ENCODE results near the gene MCU. TPM values are rescaled to one million over a fixed set of nuclear protein-coding genes. Genes with fewer than 3 reads are reported as not detected.

Gene MCU
- polyA plus RNA-seq, 1 of the 3 experiments (the other 2 are of a cell fraction) = 20.6 TPM

DNA sequence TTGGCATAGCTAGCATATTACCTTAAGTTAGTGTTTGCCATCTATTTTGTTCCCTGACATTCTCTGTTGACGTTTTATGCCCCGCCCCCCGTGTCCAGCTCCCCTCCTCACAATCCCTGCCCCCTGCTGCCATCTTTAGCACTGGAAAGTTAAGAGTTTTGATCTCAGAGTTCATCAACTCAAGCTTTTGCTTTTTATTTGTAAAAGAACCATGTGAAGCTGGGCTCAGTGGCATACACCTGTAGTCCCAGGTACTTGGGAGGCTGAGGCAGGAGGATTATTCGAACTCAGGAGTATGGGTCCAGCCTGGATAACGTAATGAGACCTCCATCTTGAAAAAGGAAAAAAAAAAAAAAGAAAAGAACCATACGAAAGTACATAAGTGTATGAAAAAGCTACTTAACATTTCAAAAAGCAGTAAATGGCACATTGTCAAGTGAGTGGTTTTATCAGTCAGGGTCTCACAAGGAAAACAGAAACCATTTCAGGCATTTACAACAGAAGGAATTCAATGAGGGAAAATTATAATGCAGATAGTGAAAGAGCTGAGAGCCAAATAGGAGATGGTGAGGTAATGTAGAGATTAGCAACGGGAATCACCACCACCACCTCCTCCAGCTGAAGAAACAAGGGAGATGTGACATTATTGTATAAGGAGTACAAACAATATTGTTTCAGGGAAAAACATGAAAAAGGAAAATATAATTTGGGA, 64.9 kb downstream of the MCU start:
- ChIA-PET POLR2A (interaction anchor here (0.6 kb wide), 1 partner anchor 736 kb away, joined by 3 read pairs; no protein-coding TSS in a partner anchor), CTCF (interaction anchor here (1.2 kb wide), 1 partner anchor 12 kb away, joined by 5 read pairs; no protein-coding TSS in a partner anchor)
- TF ChIP-seq TEAD4 (IDR thresholded peaks at IDR 0.05; ENCODE audit: borderline replicate concordance, insufficient read depth) = no peak
- TF ChIP-seq FOSL2 (IDR thresholded peaks at IDR 0.05; ENCODE audit: borderline replicate concordance, low read depth) = no peak
- TF ChIP-seq GABPA (IDR thresholded peaks at IDR 0.05; ENCODE audit: low read depth) = no peak
- TF ChIP-seq, protein P1, sequence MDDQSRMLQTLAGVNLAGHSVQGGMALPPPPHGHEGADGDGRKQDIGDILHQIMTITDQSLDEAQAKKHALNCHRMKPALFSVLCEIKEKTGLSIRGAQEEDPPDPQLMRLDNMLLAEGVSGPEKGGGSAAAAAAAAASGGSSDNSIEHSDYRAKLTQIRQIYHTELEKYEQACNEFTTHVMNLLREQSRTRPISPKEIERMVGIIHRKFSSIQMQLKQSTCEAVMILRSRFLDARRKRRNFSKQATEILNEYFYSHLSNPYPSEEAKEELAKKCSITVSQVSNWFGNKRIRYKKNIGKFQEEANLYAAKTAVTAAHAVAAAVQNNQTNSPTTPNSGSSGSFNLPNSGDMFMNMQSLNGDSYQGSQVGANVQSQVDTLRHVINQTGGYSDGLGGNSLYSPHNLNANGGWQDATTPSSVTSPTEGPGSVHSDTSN (IDR thresholded peaks at IDR 0.05) = no peak
- TF ChIP-seq RAD21 (IDR thresholded peaks at IDR 0.05; ENCODE audit: low read length) = no peak
- TF ChIP-seq RCOR1 (IDR thresholded peaks at IDR 0.05; ENCODE audit: low read length) = no peak
- no peak for TF ChIP-seq MEF2A (IDR thresholded peaks at IDR 0.05; ENCODE audit: borderline replicate concordance, low read depth)
- TF ChIP-seq SMC3 (IDR thresholded peaks at IDR 0.05; ENCODE audit: low read depth, low read length) = no peak
- TF ChIP-seq JUND (IDR thresholded peaks at IDR 0.05) = no peak
- no peak for TF ChIP-seq ELF1 (IDR thresholded peaks at IDR 0.05)
- TF ChIP-seq, protein P2, sequence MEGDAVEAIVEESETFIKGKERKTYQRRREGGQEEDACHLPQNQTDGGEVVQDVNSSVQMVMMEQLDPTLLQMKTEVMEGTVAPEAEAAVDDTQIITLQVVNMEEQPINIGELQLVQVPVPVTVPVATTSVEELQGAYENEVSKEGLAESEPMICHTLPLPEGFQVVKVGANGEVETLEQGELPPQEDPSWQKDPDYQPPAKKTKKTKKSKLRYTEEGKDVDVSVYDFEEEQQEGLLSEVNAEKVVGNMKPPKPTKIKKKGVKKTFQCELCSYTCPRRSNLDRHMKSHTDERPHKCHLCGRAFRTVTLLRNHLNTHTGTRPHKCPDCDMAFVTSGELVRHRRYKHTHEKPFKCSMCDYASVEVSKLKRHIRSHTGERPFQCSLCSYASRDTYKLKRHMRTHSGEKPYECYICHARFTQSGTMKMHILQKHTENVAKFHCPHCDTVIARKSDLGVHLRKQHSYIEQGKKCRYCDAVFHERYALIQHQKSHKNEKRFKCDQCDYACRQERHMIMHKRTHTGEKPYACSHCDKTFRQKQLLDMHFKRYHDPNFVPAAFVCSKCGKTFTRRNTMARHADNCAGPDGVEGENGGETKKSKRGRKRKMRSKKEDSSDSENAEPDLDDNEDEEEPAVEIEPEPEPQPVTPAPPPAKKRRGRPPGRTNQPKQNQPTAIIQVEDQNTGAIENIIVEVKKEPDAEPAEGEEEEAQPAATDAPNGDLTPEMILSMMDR (IDR thresholded peaks at IDR 0.05) = no peak
- 93% methylated on average over 7 of the region's 7 CpGs for WGBS (ENCODE audit: low lambda C conversion rate)
- Histone ChIP-seq H3F3A (replicated peaks; ENCODE audit: insufficient read depth) (peaks cover 5% of the 10 kb centered on the region), H2AFZ (ENCODE audit: low read depth) (no peak overlapping the region), H3K9me2 (no peaks in the 10 kb centered on the region), H3K4me1 (ENCODE audit: control insufficient read depth in 1 of 2, insufficient read depth in 2 of 2, low read depth in 1 of 2, low read length in 1 of 2) (no peaks in the 10 kb centered on the region; a peak in 1 of 4 replicates), H3K9ac (no peak overlapping the region), H3K27me3 (ENCODE audit: insufficient read depth) (no peaks in the 10 kb centered on the region), H3K36me3 (replicated peaks in 1 of 2; ENCODE audit: control insufficient read depth in 1 of 2, insufficient read depth in 2 of 2, low read length in 1 of 2) (no peaks in the 10 kb centered on the region), H3K4me3 (ENCODE audit: low read depth in 2 of 2, low read length in 1 of 2) (no peak overlapping the region), H3K4me2 (no peak overlapping the region), H4K20me1 (ENCODE audit: insufficient read depth) (no peaks in the 10 kb centered on the region), H3K9me3 (no peaks in the 10 kb centered on the region), H3K27ac (ENCODE audit: low read depth in 2 of 2, low read length in 1 of 2) (no peak overlapping the region), H3K79me2 (ENCODE audit: insufficient read depth) (peaks cover 21% of the 10 kb centered on the region)
- no peak for DNase-seq

- no peaks in the 10 kb centered on the region for H3K9me3 ChIP-seq
- CTCF ChIA-PET = interaction anchor here (1.2 kb wide), 1 partner anchor 13 kb away, joined by 5 read pairs; no protein-coding TSS in a partner anchor
Measured at GRCh38 chr10:72757732-72758131, 65.8 kb downstream of the MCU start.

More at GRCh38 chr10:72757732-72758131, 65.8 kb downstream of the MCU start:
- Histone ChIP-seq H3K27ac (ENCODE audit: low read depth in 2 of 2, low read length in 1 of 2) (no peak overlapping the region), H3K79me2 (ENCODE audit: insufficient read depth) (peaks cover 25% of the 10 kb centered on the region), H3K36me3 (replicated peaks in 1 of 2; ENCODE audit: control insufficient read depth in 1 of 2, insufficient read depth in 2 of 2, low read length in 1 of 2) (no peaks in the 10 kb centered on the region), H4K20me1 (ENCODE audit: insufficient read depth) (no peaks in the 10 kb centered on the region), H3K9me2 (no peaks in the 10 kb centered on the region), H3K4me3 (ENCODE audit: low read depth in 2 of 2, low read length in 1 of 2) (no peak overlapping the region), H2AFZ (ENCODE audit: low read depth) (no peak overlapping the region), H3K9ac (no peak overlapping the region), H3K27me3 (ENCODE audit: insufficient read depth) (no peaks in the 10 kb centered on the region), H3K4me1 (ENCODE audit: control insufficient read depth in 1 of 2, insufficient read depth in 2 of 2, low read depth in 1 of 2, low read length in 1 of 2) (peaks cover 2 to 5% of the 10 kb centered on the region in 2 experiments; a peak in 1 of 4 replicates), H3K4me2 (no peak overlapping the region), H3F3A (replicated peaks; ENCODE audit: insufficient read depth) (peaks cover 12% of the 10 kb centered on the region)
- DNase-seq = no peak
- TF ChIP-seq RFX5 (IDR thresholded peaks at IDR 0.05; ENCODE audit: low read length) (no peak), TAF1 (IDR thresholded peaks at IDR 0.05; ENCODE audit: borderline replicate concordance, low read depth, low read length) (no peak), MXI1 (IDR thresholded peaks at IDR 0.05; ENCODE audit: low read depth, low read length) (no peak), TCF12 (IDR thresholded peaks at IDR 0.05) (no peak), EZH2phosphoT487 (IDR thresholded peaks at IDR 0.05; ENCODE audit: borderline replicate concordance, low read depth) (no peak), RAD21 (IDR thresholded peaks at IDR 0.05; ENCODE audit: low read length) (no peak), FOSL2 (IDR thresholded peaks at IDR 0.05; ENCODE audit: borderline replicate concordance, low read depth) (no peak), EP300 (IDR thresholded peaks at IDR 0.05; ENCODE audit: borderline replicate concordance in 1 of 2, low read depth in 1 of 2, low read length in 1 of 2) (no peak), SMC3 (IDR thresholded peaks at IDR 0.05; ENCODE audit: low read depth, low read length) (no peak), YY1 (IDR thresholded peaks at IDR 0.05; ENCODE audit: low read depth) (no peak), FOXM1 (IDR thresholded peaks at IDR 0.05; ENCODE audit: low read depth) (no peak), REST (IDR thresholded peaks at IDR 0.05; ENCODE audit: low read depth, low read length) (no peak)
- TF ChIP-seq, protein P1 (IDR thresholded peaks at IDR 0.05) = no peak
- POLR2A ChIA-PET = no interaction called here
- whole genome bisulfite sequencing (ENCODE audit: low lambda C conversion rate) = 92% methylated on average over 2 of the region's 2 CpGs

All from SK-N-SH (cell line).